HG03432 (cell line): ENCODE results near the gene ZNF687.
"Not testable (repeated sequence)": the region's sequence is repeated elsewhere in the genome, so short reads cannot be mapped to it uniquely, and the experiment has no call there.

Experiments
- ATAC-seq: cut with Tn5 transposase; IDR thresholded peaks from one replicate; pipeline ENCODE4 v1.9.1; 2021; ENCODE audit warnings: mild to moderate bottlenecking, moderate library complexity; ENCODE audit not compliant: unreplicated experiment

Gene ZNF687

GRCh38 chr1:151275341-151275740, 6.8 kb upstream of the ZNF687 start:
- ATAC-seq, result not testable (repeated sequence)

GRCh38 chr1:151277249-151277648, 4.8 kb upstream of the ZNF687 start:
- no peak for ATAC-seq

- peak; percentile 39 for ATAC-seq
Measured at GRCh38 chr1:151281225-151281968, 702 bp upstream of the ZNF687 start.

GRCh38 chr1:151282883-151283725, 1.0 kb downstream of the ZNF687 start:
- no peak for ATAC-seq

GRCh38 chr1:151284013-151284577, 2.0 kb downstream of the ZNF687 start:
- ATAC-seq, result no peak

- no peak for ATAC-seq
Measured at GRCh38 chr1:151286619-151287340, 4.7 kb downstream of the ZNF687 start.

- ATAC-seq, result no peak
Measured at GRCh38 chr1:151287341-151287699, 5.2 kb downstream of the ZNF687 start.

- no peak for ATAC-seq
Measured at GRCh38 chr1:151287767-151288500, 5.8 kb downstream of the ZNF687 start.

GRCh38 chr1:151288502-151288901, 6.4 kb downstream of the ZNF687 start:
- ATAC-seq, result no peak

GRCh38 chr1:151289080-151289935, 7.2 kb downstream of the ZNF687 start:
- no peak for ATAC-seq

- no peak for ATAC-seq
Measured at GRCh38 chr1:151289991-151290708, 8.1 kb downstream of the ZNF687 start.

- no peak for ATAC-seq
Measured at GRCh38 chr1:151290709-151291303, 8.7 kb downstream of the ZNF687 start.

- ATAC-seq, result no peak
Measured at GRCh38 chr1:151292207-151293030, 10.3 kb downstream of the ZNF687 start.

- no peak for ATAC-seq
Measured at GRCh38 chr1:151293093-151293492, 11.0 kb downstream of the ZNF687 start.

GRCh38 chr1:151294742-151295462, 12.8 kb downstream of the ZNF687 start:
- ATAC-seq, result no peak

GRCh38 chr1:151309811-151310323, 27.8 kb downstream of the ZNF687 start:
- no peak for ATAC-seq

GRCh38 chr1:151311011-151311410, 28.9 kb downstream of the ZNF687 start:
- ATAC-seq, result no peak
